SKM-1 (cell line): Measurements from ENCODE around the gene TCHP.
"Not testable (repeated sequence)": the region's sequence is repeated elsewhere in the genome, so short reads cannot be mapped to it uniquely, and the experiment has no call there.

Source experiments
- DNase-seq: peaks from one replicate; lab custom pipeline; 2025; ENCODE audit not compliant: unreplicated experiment; lab: John Stamatoyannopoulos, UW

Gene TCHP, protein sequence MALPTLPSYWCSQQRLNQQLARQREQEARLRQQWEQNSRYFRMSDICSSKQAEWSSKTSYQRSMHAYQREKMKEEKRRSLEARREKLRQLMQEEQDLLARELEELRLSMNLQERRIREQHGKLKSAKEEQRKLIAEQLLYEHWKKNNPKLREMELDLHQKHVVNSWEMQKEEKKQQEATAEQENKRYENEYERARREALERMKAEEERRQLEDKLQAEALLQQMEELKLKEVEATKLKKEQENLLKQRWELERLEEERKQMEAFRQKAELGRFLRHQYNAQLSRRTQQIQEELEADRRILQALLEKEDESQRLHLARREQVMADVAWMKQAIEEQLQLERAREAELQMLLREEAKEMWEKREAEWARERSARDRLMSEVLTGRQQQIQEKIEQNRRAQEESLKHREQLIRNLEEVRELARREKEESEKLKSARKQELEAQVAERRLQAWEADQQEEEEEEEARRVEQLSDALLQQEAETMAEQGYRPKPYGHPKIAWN

DNA sequence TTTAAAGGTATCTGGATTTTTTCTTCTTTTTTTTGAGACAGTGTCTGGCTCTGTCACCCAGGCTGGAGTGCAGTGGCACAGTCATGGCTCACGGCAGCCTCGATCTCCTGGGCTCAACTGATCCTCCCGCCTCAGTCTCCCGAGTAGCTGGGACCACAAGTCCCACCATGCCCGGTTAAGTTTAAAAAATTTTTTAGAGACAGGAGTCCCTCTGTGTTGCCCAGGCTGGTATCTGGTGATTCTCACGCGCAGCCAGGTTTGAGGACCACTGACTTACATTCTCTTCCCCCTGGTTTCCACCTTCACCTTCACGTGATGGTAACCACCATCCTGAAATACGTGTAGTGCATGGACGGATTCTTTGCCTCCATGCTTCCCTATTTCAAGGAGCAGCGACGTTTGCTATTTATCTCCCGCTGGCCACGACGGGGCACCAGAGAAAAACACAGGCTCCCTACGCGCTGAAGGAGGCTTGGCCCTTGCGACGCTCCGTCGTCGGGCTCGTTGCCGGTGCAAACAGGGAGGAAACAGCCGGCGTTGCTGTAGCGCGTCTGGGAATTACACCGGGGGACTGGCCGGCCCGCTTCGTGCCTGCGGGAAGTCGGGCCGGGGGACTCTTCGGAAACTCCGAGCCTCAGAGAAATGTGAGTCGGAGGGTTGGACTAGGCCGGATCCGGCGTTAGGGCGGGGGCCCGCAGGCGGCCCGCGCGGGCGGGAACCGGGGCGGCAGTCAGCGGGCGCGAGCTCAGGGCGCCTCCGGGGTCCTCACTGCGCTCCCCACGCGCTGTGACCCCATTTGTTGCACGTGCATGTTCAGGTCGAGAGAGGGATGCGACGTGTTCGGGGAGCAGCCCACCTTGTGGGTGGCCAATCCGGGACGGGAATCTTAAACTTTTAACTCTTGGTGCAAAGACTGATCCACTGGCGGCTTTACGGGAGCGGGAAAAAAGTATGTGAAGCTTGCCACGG, at the start of gene TCHP:
TSS of gene TCHP (plus strand) at position 492 of the 969 bp plus-strand sequence. CDS start 2,753 bp downstream, outside the sequence.
- DNase-seq: peak; percentile 46

DNA sequence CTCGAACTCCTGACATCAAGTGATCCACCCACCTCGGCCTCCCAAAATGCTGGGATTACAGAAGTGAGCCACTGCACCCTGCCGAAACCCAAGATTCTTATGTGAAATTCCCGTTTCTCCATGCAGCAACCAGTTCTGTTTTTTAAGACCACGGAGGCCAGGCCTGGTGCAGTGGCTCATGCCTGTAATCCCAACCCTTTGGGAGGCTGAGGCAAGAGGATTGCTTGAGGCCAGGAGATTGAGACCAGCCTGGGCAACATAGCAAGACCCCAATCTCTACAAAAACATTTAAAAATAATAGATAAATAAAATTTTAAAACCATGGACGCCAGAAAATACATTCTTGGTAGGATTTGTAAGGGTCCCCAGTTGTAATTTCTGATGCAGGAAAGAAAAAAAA, 49.6 kb upstream of the TCHP start:
- not testable (repeated sequence) for DNase-seq

DNA sequence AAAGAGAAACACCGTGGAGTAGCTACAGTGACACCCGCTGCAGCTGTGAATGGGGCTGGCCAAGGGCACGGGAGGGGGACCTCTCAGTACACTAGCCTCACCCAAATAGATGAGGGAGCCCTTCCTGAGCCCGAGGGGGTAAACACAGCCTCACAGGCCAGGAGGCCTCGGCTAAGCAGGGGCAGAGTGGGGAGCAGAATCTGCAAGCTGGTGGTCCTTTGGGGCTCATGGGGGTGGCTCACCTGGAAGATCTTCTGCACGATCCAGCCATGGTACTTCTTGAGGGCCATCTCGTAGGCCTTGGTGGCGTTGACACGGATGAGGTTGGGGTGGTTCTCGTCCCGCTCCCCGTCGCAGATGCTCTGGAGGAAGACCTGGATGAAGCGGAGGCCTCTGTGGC, 44.7 kb upstream of the TCHP start:
- DNase-seq: no peak

DNA sequence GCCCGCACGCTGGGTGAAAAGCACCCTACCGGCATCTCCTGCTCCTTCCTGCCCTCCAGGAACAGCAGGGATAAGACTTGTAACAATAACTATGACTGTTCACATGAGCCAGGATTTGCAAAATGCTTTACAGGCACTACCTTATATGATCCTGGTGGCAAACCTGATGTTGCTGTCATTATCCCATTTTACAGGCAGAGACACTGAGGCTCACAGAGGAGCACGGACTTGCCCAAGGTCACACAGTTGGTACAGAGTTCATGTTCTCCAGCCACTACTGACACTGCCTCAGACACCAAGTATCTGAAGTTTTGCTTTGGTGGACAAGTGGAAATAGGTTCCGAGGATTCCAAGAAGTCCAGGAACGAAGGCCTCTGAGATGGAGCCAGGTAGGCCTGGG, 42.4 kb upstream of the TCHP start:
- no peak for DNase-seq

DNA sequence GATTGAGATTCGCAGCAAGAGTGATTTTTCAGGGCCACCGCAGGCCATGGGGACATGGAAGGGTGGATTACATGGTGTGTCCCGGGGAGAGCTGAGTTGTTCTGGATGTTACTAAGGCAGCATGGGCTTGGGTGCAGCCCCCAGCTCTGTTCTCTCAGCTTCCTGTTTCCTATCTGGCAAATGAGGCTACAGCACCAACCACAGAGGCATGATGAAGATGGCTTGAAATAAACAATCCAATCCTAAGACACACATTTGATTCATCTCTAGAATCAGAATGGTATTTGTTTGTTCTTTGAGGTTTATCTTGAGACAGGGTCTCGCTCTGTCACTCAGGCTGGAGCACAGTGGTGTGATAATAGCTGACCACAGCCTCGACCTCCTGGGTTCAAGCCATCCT, 41.3 kb upstream of the TCHP start:
- DNase-seq: no peak

DNA sequence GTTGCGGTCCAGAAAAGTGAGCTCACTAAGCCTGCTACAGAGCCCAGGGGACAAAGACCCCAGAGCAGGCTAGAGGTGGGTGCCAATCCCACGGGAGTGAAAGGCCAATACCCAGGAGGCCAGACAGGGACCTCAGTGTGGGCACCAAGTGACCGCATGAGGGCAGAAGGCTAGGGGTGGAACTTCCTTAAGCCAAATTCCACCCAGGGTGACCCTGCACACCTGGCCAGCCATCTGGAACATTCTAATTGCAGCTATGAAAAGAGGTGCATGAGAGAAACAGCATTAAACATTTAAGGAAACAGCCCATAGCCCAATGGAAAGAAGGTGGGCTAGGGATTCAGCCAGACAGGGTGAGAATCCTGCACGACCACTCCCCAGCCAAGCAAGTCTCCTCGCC, 39.1 kb upstream of the TCHP start:
- no peak for DNase-seq

DNA sequence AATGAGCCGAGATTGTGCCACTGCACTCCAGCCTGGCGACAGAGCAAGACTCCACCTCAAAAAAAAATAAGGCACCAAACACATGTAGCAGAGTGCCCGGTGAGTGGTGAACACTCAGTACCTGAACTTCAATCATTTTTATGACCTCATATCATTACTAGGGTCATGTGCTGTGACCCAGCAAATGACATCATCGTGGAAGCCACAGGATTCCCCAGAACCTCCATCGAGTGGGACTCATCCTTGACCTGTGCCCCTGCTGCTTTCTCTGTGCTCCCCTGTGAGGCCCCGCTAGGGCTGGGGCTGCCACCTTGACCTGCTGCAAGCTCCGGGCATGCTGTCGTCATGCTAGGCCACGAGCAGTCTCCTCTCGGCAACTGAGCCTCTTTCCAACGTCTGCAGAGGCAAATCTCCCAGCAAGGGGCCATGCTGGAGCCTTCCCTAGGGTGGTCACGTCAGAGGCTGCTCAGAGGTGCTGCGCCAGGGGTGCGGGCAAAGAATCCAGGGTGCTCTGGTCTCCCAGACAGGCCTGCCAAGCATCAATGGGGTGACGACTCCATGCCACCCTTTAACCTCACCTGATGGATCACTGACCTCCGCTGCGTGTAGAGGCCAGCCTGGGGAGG, 38.3 kb upstream of the TCHP start:
- DNase-seq: no peak

DNA sequence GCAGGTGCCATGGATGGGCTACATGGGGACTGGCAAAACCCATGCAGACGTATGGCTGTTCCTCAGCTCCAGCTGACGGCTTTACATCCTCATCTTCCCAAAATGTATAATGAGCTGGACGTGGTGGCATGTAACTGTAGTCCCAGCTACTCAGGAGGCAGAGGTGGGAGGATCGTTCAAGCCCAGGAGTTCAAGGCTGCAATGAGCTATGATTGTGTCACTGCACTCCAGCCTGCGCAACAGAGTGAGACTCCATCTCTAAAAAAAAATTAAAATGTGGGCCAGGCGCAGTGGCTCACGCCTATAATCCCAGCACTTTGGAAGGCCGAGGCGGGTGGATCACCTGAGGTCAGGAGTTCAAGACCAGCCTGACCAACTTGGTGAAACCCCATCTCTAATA, 37.6 kb upstream of the TCHP start:
- DNase-seq: not testable (repeated sequence)

DNA sequence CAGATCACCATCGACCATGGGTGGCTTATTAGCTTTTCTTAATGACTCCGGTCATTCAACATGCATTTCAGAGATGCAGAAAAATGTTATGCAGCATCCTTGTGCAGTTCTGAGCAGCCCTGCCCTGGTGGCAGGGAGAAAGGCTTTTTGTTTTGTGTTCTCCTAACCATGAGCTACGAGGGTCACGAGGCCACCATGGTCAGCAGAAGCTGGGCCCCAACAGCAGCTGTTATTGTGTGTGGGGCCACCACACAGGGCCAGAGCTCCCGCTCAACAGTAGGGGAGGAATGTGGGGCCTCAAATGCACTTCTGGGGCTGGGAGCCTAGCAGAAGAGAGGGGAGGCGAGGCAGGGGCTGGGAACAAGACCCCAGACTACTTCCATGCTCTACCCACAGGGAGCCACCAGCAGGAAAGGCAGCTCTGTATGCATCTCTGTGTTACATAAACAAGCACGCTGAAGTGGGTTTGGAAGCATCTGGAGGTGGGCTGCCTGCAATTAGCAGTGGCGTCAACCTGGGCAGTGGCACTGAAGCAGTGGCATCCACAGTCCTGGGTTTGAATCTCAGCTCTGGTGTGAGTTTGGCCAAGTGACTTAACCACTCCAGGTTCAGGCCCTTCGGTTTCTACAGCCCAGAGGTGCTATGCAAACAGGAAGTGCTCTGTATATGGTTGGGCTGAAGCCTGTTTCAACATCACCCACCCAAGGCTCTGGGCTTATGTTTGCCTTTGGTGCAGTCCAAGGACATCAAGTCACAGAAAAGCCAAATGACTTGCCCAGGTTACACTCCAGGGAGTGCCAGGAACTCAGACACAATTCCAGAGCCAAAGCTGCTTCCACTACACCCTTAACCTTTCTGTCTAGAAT, 36.0 kb upstream of the TCHP start:
- DNase-seq: peak; percentile 56

DNA sequence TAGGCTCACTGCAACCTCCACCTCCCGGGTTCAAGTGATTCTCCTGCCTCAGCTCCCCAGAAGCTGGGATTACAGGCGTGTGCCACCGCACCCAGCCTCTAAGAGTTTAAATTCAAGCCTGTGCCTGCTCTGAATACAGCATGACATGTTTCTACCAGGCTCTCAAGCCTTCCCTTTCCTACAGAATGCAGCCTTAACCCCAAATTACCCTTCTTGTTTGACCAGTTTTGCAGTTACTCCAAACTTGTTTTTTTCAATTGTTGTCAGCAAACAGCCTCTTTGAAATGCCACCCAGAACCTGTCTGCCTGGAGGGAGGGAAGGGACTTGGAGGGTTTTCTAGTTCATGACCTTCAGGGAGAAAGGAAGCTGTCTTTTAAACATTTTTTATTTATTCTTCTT, 35.2 kb upstream of the TCHP start:
- no peak for DNase-seq

DNA sequence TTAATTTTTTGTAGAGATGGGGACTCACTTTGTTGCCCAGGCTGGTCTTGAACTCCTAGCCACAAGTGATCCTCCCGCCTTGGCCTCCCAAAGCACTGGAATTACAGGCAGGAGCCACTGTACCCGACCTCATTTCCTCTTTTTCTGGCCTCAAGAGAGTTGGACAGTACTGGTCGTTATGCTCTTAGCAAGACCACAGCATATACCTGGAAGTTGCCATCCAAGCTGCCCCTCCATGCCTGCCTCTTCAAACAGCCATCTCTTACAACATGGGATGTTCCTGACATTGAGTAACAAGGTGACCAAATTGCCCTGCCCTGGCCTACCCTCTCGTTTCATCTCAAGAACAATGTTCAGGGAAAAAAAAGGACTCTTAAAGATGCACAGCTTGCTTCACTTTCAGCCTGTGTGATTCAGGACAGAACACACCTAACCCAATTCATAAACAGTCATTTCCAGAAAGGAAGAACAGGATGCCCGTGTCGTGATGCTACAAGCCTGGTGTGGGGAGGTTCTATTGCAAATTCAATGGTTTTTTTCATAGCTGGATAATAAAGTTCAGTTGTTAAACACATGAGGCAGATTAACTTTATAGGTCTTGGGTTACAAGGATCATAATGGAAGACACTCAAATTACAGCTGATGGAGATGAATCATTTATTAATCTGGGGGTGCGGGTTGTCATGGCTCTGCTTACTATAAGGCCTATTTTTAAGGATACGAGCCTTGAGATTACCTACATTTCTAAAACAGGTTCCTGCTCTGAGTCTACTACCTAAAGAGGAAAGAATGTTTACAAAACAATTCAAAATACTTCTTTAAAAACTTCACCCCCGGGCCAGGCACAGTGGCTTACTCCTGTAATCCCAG, 31.7 kb upstream of the TCHP start:
- peak; percentile 13 for DNase-seq

DNA sequence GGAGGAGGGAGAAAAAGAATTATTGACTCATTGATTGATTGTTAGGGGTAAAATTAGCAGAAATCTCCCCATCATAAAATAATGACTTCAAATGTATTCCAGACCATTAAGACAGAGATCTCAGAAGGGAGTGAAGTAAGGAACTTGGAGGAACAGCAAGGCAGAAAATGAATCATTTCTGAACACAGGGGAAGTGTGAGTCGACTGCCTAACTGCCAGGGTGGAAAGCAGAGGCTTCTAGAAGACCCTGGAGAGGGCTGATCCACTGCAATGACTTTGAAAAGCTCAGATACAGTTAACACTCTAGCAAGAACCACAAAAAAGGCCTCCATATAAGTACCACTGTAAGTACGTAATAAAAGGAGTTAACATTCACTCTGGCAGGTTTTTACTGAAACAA, 29.4 kb upstream of the TCHP start:
- no peak for DNase-seq

DNA sequence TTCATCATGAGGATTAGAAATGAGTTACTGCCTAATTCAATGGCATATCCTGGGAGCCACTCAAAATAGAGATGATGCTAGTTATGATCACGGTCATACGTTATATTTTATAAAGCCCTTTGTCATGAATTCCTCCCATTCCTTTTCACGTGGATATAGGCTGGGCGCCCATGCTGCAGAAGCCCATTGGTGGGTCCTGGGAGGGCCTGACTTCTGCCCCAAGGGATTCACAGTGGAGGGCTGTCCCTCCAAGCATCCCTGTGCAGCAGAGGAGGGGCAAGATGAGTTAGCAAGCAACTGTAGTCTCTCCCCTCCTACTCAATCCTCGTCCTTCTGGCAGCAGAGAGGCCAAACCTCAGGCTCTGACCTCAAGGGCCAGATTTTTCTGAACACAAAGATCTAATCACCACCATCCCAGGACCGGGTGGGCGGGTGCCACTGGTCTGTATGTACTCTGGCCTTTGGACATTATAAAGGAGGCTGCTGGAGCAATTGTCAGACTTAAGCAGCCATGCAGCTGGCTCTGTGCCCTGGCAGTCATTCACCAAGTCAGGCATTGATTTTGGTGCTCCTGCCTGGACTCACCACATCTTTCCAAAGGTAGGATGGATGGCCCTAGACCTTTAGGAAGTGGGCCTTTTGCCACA, 28.3 kb upstream of the TCHP start:
- no peak for DNase-seq

DNA sequence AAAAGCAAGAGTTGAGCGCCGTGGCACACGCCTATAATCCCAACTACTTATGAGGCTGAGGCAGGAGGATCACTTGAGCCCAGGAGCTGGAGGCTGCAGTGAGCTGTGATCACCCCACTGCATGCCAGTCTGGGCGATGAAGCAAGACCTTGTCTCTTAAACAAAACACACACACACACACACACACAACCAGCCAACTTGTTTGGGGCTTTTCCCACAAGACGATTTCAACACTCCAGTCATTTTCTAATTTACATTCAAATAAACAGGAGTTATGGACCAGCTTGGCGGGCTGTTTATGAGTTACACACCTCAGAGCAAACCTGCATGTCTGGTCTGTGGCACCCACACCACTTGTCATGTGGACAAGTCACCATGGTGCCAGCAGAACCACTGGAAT, 26.4 kb upstream of the TCHP start:
- DNase-seq: no peak

DNA sequence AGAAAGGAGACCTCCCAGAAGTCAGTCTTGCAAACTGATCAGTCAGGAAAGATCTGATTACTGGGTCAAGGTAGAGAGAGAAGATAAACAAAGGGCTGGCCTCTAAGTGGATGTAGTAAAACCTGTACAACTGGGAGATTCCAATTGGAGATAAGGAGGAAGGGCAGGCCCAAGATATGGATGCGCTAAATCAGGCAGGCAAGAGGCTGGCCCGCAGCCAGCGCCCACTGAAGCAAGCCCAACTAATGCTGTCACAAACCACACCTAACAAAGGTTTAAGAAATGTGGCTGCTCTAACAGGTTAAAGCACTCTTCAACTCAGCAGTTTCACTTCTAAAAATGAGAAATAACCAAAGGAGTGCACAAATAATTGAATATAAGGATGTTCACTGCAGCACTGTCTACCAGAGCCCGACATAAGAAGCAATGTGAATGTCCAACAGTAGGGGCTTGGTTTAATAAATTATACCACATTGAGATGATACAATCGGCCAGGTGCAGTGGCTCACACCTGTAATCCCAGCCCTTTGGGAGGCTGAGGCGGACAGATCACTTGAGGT, 24.4 kb upstream of the TCHP start:
- no peak for DNase-seq

DNA sequence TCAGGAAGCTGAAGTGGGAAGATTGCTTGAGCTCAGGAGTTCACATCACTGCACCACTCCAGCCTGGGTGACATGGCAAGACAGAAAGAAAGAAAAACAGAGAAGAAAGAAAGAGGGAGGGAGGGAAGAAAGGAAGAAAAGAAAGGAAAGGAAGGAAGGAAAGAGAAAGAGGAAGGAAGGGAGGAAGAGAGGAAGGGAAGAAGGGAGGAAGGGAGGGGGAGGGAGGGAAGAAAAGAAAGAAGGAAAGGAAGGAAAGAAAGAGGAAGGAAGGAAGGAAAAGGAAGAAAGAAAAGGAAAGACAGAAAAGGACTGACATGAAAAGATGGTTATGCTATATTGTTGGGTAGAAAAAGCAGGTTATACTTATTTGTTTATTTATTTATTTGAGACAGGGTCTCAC, 23.7 kb upstream of the TCHP start:
- DNase-seq: no peak

DNA sequence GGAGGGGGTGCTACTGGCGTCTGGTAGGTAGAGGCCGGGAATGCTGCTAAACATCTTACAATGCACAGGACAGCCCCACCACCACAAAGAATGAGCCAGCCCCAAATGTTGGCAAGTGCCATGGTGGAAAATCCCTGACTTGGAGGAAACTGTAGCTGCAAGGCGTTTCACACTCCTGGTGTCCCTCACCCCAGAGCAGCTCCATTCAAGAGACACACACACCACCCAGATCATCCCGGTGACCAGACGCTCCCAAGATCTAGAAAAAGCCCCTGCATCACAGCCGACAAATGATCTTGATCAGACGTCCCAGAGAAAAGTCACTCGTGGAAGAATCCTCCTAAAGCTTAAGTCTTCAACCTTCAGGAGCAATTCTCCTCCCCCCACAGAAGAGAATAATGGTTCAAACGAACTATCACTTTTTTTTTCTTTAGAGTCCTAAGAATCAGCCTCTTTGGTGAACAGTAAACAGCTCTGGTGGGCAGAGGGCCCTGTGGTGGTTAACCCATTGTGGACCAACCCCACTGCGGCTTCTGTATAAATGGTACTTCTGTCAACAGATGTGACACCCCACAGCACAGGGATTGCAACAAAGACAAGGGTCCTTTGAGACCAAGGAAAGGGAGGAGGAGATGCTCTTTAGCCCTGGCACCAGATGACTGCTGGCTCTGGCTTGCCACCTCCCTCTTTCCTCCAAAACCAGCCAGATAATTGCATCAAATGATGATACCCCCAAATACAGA, 22.4 kb upstream of the TCHP start:
- no peak for DNase-seq

DNA sequence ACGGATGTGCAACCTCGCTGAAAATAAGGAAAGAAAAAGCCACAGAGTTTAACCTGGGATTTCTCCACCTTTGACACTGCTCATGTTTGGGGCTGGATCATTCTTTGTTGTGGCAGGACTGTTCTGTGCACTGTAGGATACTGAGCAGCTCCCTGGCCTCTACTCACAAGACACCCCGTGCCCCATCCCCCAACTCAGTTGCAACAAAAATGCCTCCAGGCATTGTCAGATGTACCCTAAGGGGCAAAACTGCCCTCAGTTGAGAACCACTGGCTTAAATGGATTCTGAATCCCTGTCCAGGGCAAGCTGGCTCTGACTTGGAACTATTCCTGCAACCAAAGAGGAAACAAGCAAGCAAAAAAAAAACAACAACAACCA, 21.8 kb upstream of the TCHP start:
- DNase-seq: no peak
